Eye (tissue), 1 donor: Measurements from ENCODE around the gene SLC15A4.
A peak's percentile ranks its signal among the peaks of the same experiment; 100 is the strongest.
"Not testable (repeated sequence)": the region's sequence is repeated elsewhere in the genome, so short reads cannot be mapped to it uniquely, and the experiment has no call there.

Source experiments
- DNase-seq: peaks from one replicate; pipeline ENCODE4 v3.0.0-alpha.2; 2015

SLC15A4 gene

DNA sequence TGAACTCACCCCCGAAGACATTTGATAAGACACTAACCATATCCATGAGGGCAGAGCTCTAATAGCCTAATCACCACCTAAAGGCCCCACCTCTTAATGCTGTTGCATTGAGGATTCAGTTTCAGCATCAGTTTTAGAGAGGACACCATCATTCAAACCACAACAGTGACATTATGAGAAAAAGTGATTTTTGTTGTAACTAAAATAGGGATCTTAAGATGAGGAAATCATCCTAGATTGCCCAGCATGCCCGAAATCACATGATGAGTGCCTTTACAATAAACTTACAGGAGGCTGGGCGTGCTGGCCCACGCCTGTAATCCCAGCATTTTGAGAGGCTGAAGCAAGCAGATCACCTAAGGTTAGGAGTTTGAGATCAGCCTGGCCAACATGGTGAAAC lies 19.8 kb upstream of the SLC15A4 start:
- no peak for DNase-seq

GRCh38 chr12:128842579-128842978 lies 18.8 kb upstream of the SLC15A4 start:
- DNase-seq, result no peak

GRCh38 chr12:128840862-128841468 lies 17.2 kb upstream of the SLC15A4 start:
- peak; percentile 37 for DNase-seq

DNA sequence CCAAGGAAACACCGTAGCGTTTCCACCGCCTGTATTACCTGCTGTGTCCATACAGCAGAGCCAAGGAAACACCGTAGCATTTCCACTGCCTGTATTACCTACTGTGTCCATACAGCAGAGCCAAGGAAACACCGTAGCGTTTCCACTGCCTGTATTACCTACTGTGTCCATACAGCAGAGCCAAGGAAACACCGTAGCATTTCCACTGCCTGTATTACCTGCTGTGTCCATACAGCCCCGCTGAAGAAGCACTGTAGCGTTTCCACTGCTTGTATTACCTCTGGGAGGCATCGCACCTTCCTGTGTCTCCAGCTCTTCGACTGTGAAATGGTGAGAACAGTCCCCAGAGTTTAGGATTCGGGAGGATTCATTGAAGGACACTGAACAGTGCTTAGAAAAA lies 16.1 kb upstream of the SLC15A4 start:
- DNase-seq, result not testable (repeated sequence)

- no peak for DNase-seq
Measured at GRCh38 chr12:128833418-128833817, 9.7 kb upstream of the SLC15A4 start.

- no peak for DNase-seq
Measured at GRCh38 chr12:128830505-128830893, 6.7 kb upstream of the SLC15A4 start.

GRCh38 chr12:128829861-128830504 lies 6.2 kb upstream of the SLC15A4 start:
- no peak for DNase-seq

- DNase-seq, result no peak
Measured at GRCh38 chr12:128827724-128828123, 4.0 kb upstream of the SLC15A4 start.

- DNase-seq, result peak; percentile 42
Measured at GRCh38 chr12:128825835-128826234, 2.1 kb upstream of the SLC15A4 start.

DNA sequence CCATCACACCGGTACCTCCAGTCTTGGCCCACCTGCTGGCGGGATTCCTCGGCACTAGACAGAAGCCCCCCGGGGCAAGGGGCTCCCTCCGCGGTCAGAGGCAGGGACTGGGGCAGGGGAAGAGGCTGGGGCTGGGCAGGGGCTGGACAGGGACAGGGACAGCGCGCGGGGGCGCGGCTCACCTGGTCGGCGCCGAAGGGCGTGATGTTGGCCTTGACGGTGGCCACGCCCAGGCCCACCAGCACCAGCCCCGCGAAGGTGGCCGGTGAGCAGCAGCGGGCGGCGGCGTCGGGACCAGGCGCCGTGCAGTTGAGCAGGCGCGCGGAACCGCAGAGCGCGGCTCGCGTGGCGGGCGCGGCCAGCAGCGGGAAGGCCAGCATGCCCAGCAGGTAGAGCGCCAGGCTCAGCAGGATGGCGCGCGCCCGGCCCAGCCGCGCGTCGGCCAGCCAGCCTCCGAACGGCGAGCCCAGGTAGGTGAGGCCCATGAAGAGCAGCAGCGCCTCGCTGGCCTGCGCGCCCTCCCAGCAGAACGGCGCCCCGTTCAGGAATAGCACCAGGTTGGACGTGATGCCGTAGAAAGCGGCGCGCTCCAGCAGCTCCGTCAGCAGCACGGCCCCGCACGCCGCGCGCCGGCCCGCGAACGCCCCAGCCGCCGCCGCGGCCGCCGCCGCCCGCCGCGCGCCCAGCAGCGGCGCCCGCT lies 392 bp downstream of the SLC15A4 start:
- DNase-seq, result no peak

DNA sequence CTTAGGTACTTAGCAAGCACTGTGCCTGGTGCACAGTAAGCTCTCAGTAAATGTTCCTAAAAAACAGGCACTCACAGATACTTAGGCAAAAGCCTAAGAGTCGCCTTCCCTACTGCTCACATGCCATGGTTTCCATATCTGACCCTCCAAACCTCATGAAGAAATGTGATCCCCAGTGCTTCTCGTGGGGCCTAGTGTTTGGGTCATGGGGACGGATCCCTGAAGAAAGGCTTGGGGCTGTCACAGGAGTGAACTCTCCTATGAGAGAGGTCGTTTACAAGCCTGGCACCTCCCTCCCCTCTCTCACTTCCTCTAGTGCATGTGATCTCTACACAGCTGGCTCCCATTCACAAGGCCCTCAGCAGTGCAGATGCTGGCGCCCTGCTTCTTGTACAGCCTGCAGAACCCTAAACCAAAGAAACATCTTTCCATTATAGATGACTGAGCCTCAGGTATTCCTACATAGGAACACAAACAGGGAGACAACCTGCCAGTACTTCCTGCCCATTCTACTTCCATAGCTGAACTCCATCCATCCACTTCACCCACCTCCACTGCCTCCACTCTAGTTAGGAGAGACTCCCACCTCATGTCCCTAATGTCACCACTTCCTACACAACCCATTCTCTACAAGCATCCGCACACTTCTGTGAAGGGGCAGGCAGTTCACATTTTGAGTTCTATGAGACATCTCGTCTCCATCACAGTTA lies 2.9 kb downstream of the SLC15A4 start:
- no peak for DNase-seq

DNA sequence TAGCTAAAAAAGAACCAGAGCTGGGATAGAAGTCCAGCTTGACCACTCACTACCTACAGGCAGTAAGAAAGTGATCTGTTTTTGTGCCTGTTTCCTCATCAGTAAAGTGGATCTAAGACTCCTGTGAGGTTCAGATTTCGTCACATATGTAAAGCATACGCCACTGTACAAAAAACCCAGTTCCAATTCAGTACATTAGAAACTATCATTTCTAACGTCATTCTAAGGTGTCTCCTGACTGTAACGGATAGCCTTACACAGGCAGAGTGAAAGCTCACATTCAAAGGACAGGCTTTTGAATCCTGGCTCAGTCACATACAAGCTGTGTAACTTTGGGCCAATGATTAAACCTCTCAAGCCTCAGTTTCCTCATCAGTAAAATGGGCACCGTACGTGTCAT lies 3.5 kb downstream of the SLC15A4 start:
- no peak for DNase-seq

- DNase-seq, result peak; percentile 28
Measured at GRCh38 chr12:128819293-128820144, 4.2 kb downstream of the SLC15A4 start.

- no peak for DNase-seq
Measured at GRCh38 chr12:128818065-128819022, 5.4 kb downstream of the SLC15A4 start.

DNA sequence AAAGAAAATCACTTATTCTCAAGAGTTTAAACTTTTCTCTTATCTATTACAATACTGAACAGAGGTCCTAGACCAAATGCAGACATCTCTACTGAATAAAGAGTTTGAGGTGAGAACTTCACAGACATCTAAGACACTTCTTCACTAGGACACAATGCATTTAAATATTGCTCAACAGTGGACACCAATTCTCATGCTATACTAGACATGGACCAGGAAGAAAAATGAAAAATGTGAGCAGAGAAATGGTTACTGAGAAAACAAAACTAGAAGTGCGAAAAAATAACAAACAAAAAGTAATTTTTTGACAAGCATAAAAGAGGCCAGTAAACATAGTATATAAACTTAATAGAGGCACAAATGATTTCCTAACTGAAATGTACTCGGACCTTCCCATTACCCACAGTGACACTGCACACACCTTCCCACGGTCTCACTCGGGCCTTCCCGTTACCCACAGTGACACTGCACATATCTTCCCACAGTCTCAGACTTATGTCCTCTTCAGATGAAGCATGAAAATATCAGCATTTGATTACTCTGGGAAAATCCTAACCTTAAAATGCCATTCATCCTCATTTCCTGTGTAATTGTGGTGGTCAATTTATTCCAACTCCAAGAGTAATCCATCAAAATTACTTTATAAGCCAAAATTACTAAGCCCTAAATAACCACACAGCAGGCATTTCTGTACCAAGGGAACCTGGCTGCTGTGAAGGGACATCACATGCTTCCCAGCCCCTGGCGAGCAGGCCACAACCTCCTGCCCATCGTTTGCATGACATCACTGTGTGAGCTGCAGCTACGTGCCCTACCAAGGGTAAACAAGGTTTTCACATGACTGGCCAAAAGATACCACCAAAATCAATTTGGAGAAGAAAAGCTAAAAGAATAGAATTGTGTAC lies 6.4 kb downstream of the SLC15A4 start:
- peak; percentile 63 for DNase-seq

DNA sequence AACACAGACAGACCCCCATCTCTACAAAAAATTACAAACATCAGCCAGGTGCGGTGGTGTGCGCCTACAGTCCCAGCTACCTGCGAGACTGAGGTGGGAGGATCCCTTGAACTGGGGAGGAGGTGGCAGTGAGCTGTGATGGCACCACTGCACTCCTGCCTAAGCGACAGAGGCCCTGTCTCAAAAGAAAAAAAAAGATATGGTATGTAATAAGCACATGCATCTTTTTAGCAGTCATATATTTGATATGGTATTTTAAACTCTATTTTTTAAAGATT lies 7.2 kb downstream of the SLC15A4 start:
- DNase-seq, result no peak

DNA sequence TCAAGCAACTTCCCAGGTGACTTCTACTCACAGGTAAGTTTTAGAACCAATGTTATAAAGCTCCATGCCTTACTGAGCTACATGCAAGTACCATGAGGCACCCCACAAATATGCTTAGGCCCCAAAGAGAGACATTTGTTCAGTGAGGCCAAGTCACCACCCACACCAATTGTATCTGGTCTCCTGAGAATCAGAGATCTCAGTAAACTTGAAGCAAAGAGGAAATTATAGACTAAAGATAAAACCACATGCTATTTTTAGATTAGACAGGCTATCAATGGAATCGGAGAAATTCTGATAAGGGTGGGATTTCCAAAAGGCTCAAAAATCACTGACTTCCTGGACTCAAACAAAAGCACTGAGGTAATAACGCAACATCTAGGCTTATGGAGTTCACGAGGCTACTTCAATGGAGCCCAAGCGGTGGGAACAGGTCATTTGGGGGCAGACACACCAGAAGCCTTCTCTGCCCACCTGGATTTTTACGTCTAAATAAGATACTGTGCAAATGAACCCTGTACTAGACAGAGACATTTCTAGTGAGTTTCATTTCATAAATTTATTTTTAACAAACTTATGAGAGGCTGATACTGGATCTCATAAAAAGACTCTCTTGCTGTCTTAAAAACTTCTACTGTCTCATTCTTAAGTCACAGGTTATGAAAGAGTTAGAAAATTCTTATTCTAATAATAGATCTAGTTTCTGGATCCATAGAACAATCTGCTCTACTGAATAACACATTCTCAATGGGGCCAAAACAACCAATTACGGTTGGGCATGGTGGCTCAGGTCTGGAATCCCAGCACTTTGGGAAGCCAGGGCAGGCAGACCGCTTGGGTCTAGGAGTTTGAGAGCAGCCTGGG lies 7.7 kb downstream of the SLC15A4 start:
- DNase-seq, result no peak

GRCh38 chr12:128814411-128815261 lies 9.1 kb downstream of the SLC15A4 start:
- no peak for DNase-seq

DNA sequence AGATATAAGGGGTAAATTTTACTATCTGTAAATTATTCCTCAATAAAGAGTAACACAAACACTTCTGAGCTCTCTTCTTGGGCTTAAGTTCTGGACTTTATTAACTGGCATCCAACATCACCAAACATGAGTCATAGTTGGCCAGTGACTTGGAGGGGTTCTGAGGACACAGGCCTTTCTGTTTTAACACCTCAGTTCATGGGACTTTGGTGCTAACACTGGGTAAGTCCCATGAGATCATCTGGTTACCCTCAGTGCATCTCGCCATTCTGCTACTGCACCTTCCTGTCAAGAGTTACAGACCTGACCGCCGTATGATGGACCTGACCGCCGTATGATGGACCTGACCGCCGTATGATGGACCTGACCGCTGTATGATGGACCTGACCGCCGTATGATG lies 9.9 kb downstream of the SLC15A4 start:
- DNase-seq, result no peak
